HG03521 (cell line): Measurements from ENCODE around the gene ELL2.
A peak's percentile ranks its signal among the peaks of the same experiment; 100 is the strongest.

Experiments
- ATAC-seq: cut with Tn5 transposase; IDR thresholded peaks from one replicate; pipeline ENCODE4 v1.9.1; 2021; ENCODE audit warnings: mild to moderate bottlenecking, moderate library complexity; ENCODE audit not compliant: unreplicated experiment

ELL2 gene

DNA sequence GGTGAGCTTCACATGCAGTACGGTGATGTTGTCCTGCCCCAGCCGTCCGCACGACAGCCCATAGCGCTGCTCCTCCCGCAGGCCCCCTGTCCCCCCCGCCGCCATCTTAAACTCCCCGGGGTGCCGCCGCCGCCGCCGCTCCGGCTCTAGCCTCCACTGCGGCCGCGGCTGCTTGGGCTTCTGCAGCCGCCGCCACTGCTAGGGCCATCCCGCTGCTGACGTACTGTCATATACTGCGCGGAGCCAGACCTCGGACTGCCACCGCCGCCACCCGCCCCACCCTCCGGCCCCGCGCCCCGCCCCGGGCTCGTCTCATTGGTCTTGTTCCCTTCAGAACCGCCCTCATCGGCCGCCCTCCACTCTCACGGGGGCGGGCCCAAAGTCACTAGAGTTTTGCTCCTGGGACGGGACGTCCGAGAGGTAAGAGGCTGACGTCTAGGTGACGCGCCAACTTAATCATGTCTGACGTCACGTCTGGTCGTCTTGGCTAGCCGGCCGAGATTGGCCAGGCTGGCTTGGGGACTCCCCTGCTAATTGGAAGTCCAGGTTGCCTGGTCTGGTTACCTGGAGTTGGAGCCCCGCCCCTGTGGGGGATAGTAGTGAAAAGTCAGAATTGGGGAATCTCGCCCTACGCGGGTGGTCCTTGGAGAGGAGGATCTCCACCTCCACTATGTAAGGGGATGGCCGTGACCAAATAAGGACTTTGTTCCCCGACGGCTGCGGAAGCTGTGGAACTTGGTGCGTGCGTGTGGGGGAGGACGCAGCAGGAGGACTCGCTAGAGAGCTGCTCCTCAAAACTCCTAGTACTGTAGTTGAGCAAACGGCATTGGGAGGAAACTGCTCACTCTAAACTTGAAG, at the start of gene ELL2:
ELL2 (minus strand) TSS at position 235 of the 858 bp plus-strand sequence; CDS start at position 105, 130 bp downstream.
- ATAC-seq = peak; percentile 85

DNA sequence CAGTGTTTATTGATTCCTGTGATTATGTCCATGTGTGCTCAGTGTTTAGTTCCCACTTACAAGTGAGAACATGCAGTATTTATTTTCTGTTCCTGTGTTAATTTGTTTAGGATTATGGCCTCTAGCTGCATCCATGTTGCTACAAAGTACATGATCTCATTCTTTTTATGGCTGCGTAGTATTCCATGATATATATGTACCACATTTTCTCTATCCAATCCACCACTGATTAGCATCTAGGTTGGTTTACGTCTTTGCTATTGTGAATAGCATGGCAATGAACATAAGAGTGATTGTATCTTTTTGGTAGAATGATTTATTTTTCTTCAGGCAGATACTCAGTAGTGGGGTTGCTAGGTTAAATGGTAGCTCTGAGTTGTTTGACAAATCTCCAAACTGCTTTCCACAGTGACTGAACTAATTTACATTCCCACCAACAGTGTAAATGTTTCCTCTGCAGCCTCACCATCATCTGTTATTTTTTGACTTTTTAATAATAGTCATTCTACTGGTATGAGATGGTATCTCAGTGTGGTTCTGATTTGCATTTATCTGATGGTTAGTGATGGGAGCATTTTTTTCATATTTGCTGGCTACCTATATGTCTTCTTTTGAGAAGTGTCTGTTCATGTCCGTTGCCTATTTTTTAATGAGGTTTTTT, 47.5 kb upstream of the ELL2 start:
- ATAC-seq = no peak

DNA sequence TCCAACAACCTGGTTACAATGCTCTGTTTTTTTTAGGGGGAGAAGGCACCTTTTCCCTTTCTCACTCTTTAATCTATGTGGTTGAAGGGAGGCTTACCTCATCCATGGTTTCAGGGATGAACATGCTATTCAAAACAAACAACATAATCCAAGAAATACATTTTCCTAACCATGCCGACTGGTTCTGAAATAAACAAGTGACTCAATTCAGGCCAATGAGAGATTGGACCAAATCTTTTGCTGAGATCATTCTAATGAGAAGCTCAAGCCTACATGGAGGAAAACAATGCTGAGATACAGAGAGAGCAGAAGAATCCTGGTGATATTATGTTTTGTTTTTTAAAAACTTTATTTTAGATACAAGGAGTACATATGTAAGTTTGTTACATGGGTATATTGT, 46.8 kb upstream of the ELL2 start:
- no peak for ATAC-seq

DNA sequence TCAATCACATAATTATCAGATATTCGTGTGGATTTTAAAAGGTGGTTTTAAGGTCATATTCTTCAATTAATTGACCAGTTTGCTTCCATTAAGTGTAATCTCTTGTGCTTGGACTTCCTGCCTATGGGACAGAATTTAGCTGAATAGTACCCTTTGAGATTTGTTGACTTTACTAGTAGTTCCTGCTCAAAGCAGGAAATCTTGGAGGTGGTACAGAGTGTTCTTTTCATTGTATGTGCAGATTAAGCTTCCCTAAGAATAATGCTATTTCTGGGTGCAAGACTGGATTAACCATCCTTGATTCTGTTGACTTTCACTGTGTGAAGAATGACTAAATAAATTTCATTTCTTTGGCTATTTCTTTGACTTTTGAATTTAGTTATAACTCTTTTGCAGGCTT, 45.4 kb upstream of the ELL2 start:
- ATAC-seq = no peak

DNA sequence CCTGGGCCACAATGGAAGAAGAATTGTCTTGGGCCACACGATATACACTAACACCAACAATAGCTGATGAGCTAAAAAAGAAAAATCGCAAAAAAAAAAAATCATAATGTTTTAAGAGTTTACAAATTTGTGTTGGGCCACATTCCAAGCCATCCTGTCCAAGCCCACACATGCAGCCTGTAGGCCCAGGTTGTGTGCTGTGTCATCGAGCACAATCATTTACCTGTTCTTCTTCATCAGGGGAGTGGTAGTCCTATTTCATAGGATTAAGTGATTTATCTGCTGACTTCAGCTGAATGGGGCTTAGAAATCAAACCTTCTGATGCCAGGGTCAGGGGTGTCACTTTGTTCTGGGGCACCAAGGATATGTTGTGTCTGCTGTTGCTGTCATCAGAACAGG, 44.6 kb upstream of the ELL2 start:
- ATAC-seq = no peak

DNA sequence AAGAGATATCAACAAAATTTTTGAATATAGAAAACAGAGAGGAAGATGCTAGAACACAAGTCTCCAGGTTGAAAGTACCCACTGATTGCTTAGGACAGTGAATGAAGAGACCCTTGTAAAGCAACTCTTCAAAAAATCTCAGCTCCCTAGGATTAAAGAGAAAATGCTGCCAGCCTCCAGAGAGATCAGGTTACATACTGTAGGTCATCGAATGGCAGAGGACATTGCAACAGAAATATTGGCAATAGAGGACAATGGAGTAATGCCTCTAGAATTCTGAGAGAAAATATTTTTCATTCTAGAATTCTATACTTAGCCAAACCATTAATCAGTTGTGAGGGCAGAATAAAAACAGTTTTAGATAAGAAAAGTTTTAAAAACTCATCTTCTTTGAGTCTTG, 43.1 kb upstream of the ELL2 start:
- ATAC-seq = no peak

DNA sequence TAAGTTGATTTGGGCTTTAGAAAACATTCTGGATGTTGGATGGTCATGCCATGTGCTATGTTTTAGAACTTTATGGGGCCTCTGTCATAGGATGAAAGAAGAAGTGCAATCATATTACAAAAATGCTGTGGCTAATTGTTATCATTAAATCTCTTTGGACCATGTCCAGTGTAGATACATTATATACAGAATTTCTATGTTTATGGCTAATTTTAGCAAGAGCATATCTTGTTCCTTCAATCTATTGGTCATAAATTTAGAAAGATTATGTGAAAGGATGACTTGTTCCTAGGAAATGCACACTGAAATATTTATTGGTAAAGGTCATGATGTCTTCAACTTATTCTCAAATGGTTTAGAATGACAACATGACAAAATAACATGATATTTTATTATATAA, 42.4 kb upstream of the ELL2 start:
- ATAC-seq = no peak

DNA sequence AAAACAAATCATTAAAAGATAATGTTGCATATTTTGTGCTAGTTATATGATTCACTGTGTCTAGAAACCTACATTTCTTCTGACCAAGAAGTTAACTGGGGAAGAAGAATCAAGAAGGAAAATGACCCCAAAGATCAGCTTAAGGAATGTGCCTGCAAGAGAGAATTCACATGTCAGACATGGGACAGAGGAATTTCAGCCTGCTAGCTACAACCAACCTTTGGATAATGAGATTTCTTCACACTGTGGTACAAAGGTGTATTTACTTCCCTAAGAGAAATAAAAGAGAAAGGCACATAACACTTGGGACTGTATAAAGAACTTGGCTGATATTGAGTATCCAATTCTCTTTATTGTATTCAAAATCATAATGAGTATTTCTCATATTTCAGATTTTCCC, 39.6 kb upstream of the ELL2 start:
- no peak for ATAC-seq

DNA sequence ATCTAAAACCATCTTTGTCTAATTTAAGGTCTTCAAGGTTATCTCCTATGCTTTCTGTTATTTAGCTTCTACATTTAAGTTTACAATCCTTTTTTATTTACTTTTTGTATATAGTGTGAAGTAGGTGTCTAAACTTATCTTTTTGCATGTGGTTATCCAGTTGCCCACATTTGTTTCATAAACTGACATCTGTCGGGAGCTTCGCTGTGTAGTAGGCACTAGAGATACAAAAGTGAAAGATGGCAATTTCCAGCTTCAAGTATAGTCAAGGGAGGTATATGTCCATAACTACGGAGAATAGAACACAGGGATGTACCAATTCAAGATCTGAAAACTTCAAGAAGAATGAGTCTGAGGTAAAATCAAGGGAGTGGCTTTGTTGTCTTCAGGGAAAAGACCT, 38.7 kb upstream of the ELL2 start:
- no peak for ATAC-seq

DNA sequence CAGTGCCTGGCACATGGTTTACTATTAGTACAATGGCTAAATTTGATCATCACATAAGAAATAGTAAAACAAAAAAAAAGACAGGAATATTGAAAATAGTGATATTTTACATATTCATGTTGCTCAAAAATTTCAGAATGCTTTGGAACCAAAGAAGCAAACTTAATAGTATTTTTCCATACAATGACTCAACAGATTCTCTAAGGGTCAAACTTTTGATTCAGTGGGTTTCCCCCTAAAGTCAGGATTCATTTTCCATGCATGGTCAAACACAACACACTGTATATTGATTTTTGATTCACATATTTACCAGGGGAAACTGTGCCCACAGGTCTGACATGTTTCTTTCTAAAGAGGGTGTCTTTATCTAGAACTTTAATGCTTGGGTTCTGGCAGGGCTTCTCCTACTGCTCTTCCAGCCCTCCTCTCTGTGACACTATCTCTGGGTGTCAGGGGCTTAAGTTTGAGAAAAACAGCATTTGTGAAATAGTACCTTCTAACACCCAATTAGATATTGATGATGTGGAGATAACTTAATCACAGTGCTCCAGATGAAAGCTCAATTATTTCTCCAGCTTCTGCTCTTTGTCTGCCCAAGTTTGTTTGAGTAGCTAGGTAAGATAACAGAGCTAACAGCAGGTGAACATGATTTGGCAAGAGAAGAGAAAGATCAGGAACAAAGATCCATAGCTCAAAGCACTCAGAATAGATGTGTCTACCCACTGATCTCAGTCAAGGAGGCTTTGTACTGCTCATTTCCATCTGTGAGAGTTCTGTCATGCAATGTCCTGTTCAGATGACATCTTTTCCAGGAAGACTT, 35.5 kb upstream of the ELL2 start:
- ATAC-seq = no peak

DNA sequence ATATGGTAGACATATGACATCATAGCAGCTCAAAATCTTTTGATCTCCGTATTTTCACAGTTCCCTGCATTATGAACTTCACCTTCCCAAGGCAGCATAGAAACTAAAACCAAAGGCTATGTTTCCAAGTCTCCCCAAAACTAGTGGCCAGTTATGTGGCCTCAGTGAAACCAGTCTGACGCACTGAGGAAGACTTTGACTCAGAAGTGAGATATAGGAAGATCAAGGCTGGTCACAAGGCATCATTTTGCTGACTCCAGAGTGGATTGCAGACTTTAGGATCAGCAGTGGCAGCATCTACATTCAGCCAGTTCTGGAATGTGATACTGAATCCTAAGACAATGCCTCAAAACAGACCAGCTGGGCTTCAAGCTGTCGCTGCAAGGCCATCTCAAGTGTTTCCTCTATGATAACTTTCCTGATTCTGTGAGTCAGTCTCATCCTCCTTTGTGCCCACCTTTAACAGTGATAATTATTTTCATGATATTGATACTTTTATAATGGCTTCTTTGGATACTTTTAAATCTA, 34.4 kb upstream of the ELL2 start:
- no peak for ATAC-seq

DNA sequence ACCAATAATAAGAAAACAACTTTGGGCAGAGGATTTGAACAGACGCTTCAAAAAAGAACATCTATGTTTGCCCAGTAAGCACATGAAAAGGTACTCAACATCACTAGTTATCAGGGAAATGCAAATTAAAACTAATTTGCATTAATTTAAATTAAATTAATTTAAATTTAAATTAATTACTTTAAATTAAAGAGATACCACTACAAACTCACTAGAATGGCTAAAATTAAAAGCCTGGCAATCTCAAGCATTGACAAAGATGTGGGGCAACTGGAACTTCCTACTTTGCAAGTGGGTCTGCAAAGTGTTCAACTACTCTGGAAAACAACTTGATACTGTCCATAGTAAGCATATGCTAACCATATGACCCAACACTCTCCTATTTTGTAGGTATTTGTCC, 32.1 kb upstream of the ELL2 start:
- no peak for ATAC-seq

DNA sequence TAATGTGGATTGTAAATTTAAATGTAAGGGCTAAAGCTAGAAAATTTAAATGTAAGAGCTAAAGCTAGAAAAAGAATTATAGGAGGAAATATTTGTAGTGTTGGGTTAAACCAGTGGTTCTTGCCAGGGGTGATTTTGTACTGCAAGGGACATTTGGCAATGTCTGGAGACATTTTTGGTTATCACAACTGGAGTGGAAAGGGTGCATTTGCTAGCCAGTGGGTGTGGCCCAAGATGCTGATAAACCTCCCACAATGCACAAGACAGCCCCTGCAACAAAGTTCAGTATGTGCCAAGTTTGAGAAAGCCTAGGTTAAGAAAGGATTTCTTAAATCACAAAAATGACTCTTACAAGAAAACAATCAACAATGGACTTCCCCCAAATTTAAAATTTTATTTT, 31.6 kb upstream of the ELL2 start:
- ATAC-seq = no peak

DNA sequence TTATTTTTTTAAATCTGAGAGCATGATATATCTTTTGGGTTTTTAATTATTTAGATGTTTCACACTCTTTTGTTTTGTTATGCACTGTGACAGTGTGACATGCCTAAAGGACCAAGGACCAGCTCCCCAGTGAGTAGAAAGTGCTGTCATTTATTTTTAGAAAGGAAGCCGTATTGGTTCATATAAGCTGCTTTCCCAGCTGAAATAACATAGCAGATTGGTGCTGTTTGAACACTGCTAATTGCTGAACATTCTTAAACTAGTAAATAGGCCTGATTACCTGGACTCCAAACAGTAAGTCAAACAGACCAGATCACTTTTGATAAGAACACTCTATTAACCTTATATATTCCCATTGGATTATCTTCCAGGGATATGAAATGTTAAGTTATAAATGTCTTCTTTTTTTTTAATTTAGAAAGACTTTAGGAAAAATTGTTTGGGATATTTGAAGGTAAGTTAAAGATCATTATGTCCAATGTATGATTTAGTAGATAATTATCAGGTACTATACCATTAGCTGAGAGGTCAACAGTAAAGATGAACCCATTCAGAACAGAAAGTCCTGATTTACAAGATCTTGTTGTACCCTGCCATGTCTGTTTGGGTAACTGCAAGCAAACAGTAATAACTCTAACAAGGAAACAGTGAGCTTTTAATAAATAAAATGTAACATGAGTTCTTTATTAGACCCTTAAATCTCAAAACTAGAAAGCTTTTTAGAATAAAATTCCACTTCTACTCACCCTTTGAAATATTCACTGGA, 27.8 kb upstream of the ELL2 start:
- ATAC-seq = no peak

DNA sequence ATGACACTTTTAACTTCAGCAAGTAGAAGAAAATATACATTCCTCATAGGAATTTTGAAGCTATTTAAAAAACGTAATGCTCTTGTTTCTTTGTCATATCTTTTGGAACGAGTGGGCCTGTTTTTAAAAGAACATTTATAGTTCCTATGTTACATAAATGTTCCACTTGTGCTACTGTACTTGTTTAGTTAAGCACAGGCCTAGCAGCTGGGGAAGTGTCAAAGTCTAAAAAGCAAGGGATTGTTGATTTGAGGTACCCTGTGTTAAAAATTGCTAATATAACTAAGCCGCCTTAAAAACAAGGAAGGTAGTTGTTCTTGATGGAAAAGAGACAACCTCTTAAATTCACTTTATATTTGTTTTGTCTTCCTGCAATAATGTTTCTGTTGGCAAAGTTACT, 27.2 kb upstream of the ELL2 start:
- ATAC-seq = no peak

DNA sequence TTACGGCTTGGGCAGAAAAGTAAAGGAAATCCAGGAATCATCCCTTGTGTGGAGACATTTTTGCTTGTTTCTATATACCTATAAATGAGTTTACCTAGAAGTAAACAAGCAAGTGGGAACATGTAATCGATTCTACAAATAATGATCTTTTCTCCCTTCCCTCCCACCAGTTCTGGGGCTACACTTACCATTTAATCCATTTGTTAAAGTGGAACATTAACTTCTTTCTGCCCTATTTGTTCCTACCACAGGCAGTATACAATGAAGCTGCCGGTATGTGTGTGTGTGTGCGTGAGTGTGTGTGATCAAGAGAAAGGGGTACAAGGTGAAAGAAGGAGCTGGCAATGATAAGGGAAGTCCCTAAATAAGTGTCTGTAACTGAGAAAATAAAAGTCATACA, 26.4 kb upstream of the ELL2 start:
- no peak for ATAC-seq

DNA sequence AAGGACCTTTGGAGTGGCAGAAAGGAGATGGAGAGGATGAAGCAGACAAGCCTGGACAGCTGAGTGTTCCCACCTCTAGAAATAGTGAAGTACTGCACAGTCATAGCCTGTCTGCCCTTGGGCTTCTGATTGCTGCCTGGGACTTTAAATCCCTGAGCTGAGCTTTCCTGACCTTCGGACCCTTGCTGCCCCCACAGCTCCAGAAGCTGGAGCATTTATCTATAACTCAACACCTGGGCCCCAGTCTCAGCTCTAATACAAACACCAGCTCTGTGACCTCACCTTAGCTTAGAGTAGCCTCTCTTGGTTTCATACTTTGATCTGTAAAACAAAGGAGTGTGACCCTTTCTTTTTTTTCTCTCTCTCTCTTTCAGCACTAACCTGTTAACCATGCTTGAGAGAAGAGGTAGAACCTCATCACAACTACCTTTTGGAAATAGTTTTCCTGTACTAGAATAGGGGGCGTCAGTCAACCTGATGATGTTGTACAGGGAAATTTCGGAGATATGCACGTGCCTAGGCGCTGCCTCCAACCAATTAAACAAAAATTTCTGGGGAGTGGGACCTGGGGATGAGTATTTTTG, 25.4 kb upstream of the ELL2 start:
- no peak for ATAC-seq

DNA sequence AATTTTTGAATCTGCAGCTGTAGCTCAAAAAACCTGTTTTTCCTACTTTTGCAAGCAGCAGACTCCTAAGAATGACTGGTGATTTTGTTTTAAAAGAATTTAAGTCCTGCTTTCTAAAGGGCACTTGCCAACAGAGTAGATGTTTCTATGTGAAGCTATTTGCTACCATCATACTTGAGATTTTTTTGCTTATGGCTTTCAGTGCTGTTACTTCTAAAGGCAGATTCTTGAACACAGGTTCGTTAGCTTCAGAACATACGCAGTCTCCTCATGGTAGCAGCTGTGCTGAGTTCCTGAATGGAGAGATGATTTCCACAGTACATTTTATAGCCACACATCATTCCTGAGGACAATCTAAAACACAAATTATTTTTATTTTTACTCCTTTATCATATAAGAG, 24.4 kb upstream of the ELL2 start:
- ATAC-seq = no peak

DNA sequence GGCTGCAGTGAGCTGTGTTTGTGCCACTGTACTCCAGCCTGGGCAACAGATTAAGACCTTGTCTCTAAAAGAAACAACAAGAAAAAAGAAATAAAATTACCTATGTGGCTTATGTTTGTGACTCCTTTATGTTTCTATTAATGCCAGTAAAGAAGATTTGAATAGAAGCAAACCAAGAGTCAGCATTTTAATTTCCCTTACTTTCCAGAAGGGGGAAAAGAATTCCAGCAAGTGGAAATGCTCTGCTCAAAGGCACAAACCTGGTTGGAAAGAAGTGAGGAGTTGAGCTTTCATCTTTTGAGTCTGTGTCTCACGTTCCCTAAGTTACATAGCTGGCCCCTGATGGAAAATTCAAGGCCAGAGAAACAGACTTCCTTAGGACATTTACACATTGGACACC, 23.6 kb upstream of the ELL2 start:
- ATAC-seq = no peak

DNA sequence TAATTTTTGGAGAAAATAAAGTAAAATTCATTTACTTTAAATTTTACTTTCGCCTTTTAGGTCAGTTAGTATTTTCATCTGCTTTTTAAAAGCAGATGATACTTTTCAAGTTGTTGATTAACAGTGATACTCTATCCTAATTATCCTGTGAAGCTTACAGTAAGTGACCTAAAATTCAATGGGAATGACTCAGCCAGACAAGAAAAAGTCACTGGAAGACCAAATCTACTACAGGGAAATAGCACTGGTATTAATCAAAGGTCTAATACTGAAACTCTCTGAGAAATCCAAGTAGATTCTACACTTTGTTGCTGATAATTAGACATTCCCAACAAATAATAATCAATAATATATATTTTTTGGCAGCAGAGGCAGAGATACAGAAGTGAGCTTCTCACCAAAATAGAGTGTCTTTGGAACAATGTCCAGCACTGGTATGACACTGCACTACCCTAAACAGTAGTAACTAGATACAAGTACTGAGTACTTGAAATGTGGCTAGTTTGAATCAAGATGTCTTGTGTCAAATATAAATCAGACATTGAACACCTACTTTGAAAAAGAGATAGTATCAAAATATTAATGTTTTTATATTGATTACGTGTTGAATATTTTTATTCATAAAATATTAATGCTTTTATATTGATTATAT, 22.8 kb upstream of the ELL2 start:
- ATAC-seq = no peak
